CD4-positive, alpha-beta memory T cell (primary cell): ENCODE results near the gene C3. TPM values are rescaled to one million over a fixed set of nuclear protein-coding genes. Genes with fewer than 3 reads are reported as not detected.

Experiments used
- CTCF ChIA-PET: fragments of 350-600 bp; sonication (Branson Sonifier 250); formaldehyde crosslinking; loops from one replicate; lab custom pipeline; 2021; ENCODE audit warnings: inconsistent platforms; ENCODE audit not compliant: partially characterized antibody; lab: Charles Lee
- POLR2A ChIA-PET: fragments of 350-600 bp; sonication (Branson Sonifier 250); formaldehyde crosslinking; loops from one replicate; lab custom pipeline; 2021; ENCODE audit not compliant: partially characterized antibody; lab: Charles Lee
- DNase-seq, 5 donors: peaks; one replicate each; pipeline versions ENCODE4 v3.0.0 to v3.0.0-alpha.2; 2020 to 2022; ENCODE audit warnings: mixed read lengths in 1 of 5
- H3K27ac ChIP-seq: one replicate; pipeline ENCODE4 v1.7.0; 2013; ENCODE audit warnings: low read depth, low read length
- H3K27me3 ChIP-seq: 2 replicates; pipeline ENCODE4 v1.7.0; 2013; ENCODE audit warnings: mild to moderate bottlenecking, low read length, moderate library complexity; ENCODE audit not compliant: insufficient read depth
- H3K36me3 ChIP-seq: 2 replicates; pipeline ENCODE4 v1.7.0; 2013; ENCODE audit warnings: mild to moderate bottlenecking, low read length, moderate library complexity; ENCODE audit not compliant: insufficient read depth
- H3K4me1 ChIP-seq: 2 replicates; pipeline ENCODE4 v1.7.0; 2013; ENCODE audit warnings: mild to moderate bottlenecking, low read length, moderate library complexity; ENCODE audit not compliant: insufficient read depth
- H3K4me3 ChIP-seq, 2 donors: one replicate each; pipeline ENCODE4 v1.7.0; 2013; ENCODE audit warnings: low read length in 2 of 2, mild to moderate bottlenecking in 1 of 2
- H3K9me3 ChIP-seq, 2 donors: one replicate each; pipeline ENCODE4 v1.7.0; 2013; ENCODE audit warnings: low read length in 2 of 2, control low read depth in 1 of 2; ENCODE audit not compliant: control insufficient read depth in 1 of 2
- H3K27ac Mint-ChIP-seq, 7 donors: one replicate each; pipeline ENCODE4 v1.8.0; 2020 to 2021; ENCODE audit warnings: mixed read lengths in 7 of 7, mild to moderate bottlenecking in 6 of 7, inconsistent platforms in 3 of 7, moderate library complexity in 3 of 7
- H3K27me3 Mint-ChIP-seq, 2 donors: one replicate each; pipeline ENCODE4 v1.8.0; 2020 to 2021; ENCODE audit warnings: mixed read lengths in 2 of 2
- H3K36me3 Mint-ChIP-seq, 2 donors: one replicate each; pipeline ENCODE4 v1.8.0; 2020 to 2021; ENCODE audit warnings: mixed read lengths in 2 of 2, inconsistent platforms in 1 of 2, mild to moderate bottlenecking in 1 of 2
- H3K4me1 Mint-ChIP-seq, 4 donors: one replicate each; pipeline ENCODE4 v1.8.0; 2020 to 2021; ENCODE audit warnings: mixed read lengths in 4 of 4, mild to moderate bottlenecking in 1 of 4
- H3K4me3 Mint-ChIP-seq, 8 donors: one replicate each; pipeline ENCODE4 v1.8.0; 2020 to 2021; ENCODE audit warnings: mixed read lengths in 8 of 8, mild to moderate bottlenecking in 7 of 8, moderate library complexity in 6 of 8, inconsistent platforms in 3 of 8
- H3K9me3 Mint-ChIP-seq, 8 donors: one replicate each; pipeline ENCODE4 v1.8.0; 2020 to 2021; ENCODE audit warnings: mixed read lengths in 8 of 8, mild to moderate bottlenecking in 5 of 8, inconsistent platforms in 3 of 8, moderate library complexity in 1 of 8
- intact Hi-C: fragments of 100-400 bp; cut with micrococcal nuclease; formaldehyde crosslinking; loops from one replicate; pipeline ENCODE4 v1.15.1; 2023
- polyA plus RNA-seq, 2 donors: library from polyadenylated mRNA; unstranded; fragments of 300-500 nt; fragmentation: Illumina TruSeq; gene quantifications; one replicate each; pipeline ENCODE4 v1.2.3, GENCODE V29; 2021
- total RNA-seq, 2 experiments: library from RNA; stranded (reverse); gene quantifications; one replicate each; pipeline ENCODE4 v1.2.3, GENCODE V29; 2021

The C3 gene
- total and polyA plus RNA-seq, 4 experiments from 2014 or later: 1.5 to 2.2 TPM; not detected in 2

DNA sequence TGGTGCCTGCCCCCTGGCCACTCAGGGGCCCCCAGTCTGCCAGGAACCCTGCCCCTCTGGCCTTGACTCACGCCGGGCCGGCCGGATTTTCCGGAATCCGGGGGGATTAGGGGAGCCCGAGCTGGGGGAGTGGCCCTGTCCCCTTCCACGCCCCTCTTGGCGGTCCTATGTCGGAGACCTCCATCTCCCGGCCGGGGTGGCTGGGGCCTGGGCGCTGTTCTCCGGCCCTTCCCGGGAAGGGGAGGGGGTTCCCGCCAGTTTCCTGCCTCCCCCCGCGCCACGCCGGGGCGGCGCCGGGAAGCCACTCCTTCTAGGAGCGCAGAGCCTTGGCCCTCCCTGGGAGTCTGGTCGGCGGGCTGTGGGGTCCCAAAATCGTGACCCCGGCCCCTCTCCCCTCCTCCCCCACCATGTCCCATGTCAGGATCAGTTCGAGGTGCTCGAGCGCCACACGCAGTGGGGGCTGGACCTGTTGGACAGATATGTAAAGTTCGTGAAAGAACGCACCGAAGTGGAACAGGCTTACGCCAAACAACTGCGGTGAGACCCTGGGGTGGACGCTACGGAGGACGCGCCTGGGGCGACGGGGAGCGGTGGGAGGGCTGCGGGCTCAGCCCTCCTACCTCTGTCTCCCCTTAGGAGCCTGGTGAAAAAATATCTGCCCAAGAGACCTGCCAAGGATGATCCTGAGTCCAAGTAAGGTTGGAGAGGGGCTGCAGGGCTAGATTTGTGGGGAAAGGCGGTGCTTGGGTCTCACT, 20.3 kb upstream of the C3 start:
- CTCF ChIA-PET: interaction anchor here (1.1 kb wide), 1 partner anchor 122 kb away, joined by 3 read pairs; no protein-coding TSS in a partner anchor
- Histone ChIP-seq H3K9me3 (no peaks in the 10 kb centered on the region), H3K27ac (peak overlapping the region; percentile 40), H3K4me1 (peaks cover 47% of the 10 kb centered on the region), H3K27me3 (no peaks in the 10 kb centered on the region), H3K36me3 (no peaks in the 10 kb centered on the region), H3K4me3 (peak overlapping the region in 1 of 2 donors; percentile 56)
- H3K27ac Mint-ChIP-seq: peak overlapping the region in 5 of 7 donors; percentile 35 to 93 (median 59)
- H3K36me3 Mint-ChIP-seq: peaks cover 9 to 24% of the 10 kb centered on the region in 2 donors
- peak overlapping the region; percentile 48 to 78 (median 72) for H3K4me3 Mint-ChIP-seq
- intact Hi-C loops: no loop called here
- peaks cover 17 to 50% (median 35%) of the 10 kb centered on the region in 4 donors for H3K4me1 Mint-ChIP-seq
- H3K9me3 Mint-ChIP-seq: no peaks in the 10 kb centered on the region
- POLR2A ChIA-PET: interaction anchor here (1.1 to 6.4 kb wide), 5 partner anchors 26 to 122 kb away, joined by 4 to 130 read pairs (median 9); partner anchors contain the start of genes SH2D3A and VAV1
- DNase-seq: peak in 1 of 5 donors; percentile 47
- H3K27me3 Mint-ChIP-seq: no peaks in the 10 kb centered on the region

DNA sequence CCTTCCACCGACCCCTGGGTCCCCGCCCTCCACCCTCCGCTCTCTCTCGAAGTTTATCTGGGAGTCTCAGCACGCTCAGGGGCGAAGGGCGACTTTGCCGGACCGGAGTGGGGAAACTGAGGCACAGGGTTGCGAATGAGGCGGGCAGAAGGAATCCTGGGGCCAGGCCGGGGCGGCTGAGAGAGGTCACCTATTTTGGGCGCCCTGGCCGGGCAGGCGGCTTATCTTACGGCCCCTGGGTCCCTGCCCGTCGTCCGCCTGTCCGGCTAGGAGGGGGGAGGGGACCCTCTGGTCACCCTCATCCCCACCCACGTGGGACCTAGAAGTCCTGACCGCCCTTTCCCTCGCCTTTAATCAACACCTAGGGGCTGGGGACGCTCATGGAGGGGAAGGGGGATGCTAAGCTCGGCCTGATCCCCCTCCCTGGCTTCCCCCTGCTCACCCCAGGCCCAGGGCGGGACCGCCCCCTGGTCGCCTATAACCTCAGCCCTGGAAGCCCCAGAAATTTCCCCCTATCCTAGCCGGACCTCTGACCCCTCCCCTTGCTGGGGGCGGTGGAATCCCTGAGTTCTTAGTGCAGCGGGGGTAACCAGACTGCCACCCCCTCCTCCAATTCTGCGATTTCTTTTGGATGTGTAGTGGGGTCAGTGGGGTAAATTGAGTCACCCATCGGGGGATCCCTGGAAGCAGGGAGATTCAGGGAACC, 19.6 kb upstream of the C3 start:
- Mint-ChIP-seq H3K9me3 (no peaks in the 10 kb centered on the region), H3K4me1 (peaks cover 17 to 52% (median 35%) of the 10 kb centered on the region in 4 donors), H3K27ac (peak overlapping the region in 5 of 7 donors; percentile 43 to 93 (median 65)), H3K36me3 (peaks cover 9 to 20% of the 10 kb centered on the region in 2 donors), H3K4me3 (peak overlapping the region; percentile 21 to 78 (median 70)), H3K27me3 (no peaks in the 10 kb centered on the region)
- H3K36me3 ChIP-seq: no peaks in the 10 kb centered on the region
- ChIA-PET POLR2A (interaction anchor here (0.6 to 6.4 kb wide), 8 partner anchors 25 to 122 kb away, joined by 3 to 130 read pairs (median 8); partner anchors contain the start of genes SH2D3A and VAV1), CTCF (interaction anchor here (0.6 kb wide), 1 partner anchor 123 kb away, joined by 3 read pairs; no protein-coding TSS in a partner anchor)
- H3K27ac ChIP-seq: peak overlapping the region; percentile 40
- intact Hi-C loops: loop anchor here (1.0 to 5.0 kb wide), 4 partner anchors 27 to 367 kb away; partner anchors contain the start of genes ALKBH7, SH2D3A and TNFSF9
- peak overlapping the region; percentile 56 to 57 for H3K4me3 ChIP-seq
- peak in 2 of 5 donors; percentile 12 to 48 for DNase-seq
- no peaks in the 10 kb centered on the region for H3K9me3 ChIP-seq
- peaks cover 50% of the 10 kb centered on the region for H3K4me1 ChIP-seq
- H3K27me3 ChIP-seq: no peaks in the 10 kb centered on the region

DNA sequence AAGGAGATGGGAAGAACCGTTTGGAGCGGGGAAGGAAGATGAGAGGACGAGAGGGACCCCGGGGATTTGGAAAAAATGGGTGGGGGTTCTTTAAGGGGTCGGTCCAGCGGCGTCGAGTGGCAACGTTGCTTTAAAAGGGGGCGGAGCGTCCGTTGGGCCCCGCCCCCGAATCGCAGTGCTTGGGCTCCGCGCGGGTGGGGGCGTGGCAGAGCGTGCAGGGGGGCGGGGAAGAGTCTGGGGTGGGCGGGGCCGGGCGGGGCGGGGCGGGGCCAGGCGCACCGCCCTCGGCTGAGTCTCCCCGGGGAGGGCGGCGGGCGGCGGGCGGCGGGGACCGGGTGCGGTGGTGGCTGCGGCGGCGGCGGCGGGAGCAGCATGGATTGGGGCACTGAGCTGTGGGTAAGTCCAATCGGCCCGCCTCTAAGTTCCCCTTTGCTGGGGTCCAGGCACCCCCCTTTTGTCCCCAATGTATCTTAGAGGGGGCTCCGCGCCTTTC, 19.0 kb upstream of the C3 start, which contains the start of gene TRIP10:
TSS of gene TRIP10 (plus strand) at position 291 of the 493 bp plus-strand sequence. CDS start at position 373, 82 bp downstream.
- H3K4me3 ChIP-seq: peak within 1 kb of the TSS; percentile 56 to 69
- no peaks in the 10 kb centered on the region for H3K27me3 Mint-ChIP-seq
- CTCF ChIA-PET: interaction anchor here (0.6 to 6.8 kb wide), 8 partner anchors 31 to 125 kb away, joined by 3 to 184 read pairs (median 7); partner anchors contain the start of gene VAV1
- H3K36me3 ChIP-seq: no peaks in the 10 kb centered on the region
- DNase-seq: peak; percentile 73 to 86 (median 79)
- peak within 1 kb of the TSS; percentile 93 to 99 (median 98) for H3K27ac Mint-ChIP-seq
- intact Hi-C loops: loop anchor here (1.0 to 5.0 kb wide), 4 partner anchors 28 to 367 kb away; partner anchors contain the start of genes ALKBH7, SH2D3A and TNFSF9
- POLR2A ChIA-PET: interaction anchor here (0.6 to 6.4 kb wide), 14 partner anchors 11 to 151 kb away, joined by 3 to 130 read pairs (median 8); partner anchors contain the start of genes SH2D3A, TNFSF14 and VAV1
- H3K27me3 ChIP-seq: no peaks in the 10 kb centered on the region
- H3K4me1 Mint-ChIP-seq: peaks cover 17 to 52% (median 35%) of the 10 kb centered on the region in 4 donors
- H3K36me3 Mint-ChIP-seq: peaks cover 11 to 21% of the 10 kb centered on the region in 2 donors
- peak within 1 kb of the TSS; percentile 71 to 98 (median 95) for H3K4me3 Mint-ChIP-seq
- peaks cover 50% of the 10 kb centered on the region for H3K4me1 ChIP-seq
- no peaks in the 10 kb centered on the region for H3K9me3 ChIP-seq
- peak within 1 kb of the TSS; percentile 94 for H3K27ac ChIP-seq
- H3K9me3 Mint-ChIP-seq: no peaks in the 10 kb centered on the region

DNA sequence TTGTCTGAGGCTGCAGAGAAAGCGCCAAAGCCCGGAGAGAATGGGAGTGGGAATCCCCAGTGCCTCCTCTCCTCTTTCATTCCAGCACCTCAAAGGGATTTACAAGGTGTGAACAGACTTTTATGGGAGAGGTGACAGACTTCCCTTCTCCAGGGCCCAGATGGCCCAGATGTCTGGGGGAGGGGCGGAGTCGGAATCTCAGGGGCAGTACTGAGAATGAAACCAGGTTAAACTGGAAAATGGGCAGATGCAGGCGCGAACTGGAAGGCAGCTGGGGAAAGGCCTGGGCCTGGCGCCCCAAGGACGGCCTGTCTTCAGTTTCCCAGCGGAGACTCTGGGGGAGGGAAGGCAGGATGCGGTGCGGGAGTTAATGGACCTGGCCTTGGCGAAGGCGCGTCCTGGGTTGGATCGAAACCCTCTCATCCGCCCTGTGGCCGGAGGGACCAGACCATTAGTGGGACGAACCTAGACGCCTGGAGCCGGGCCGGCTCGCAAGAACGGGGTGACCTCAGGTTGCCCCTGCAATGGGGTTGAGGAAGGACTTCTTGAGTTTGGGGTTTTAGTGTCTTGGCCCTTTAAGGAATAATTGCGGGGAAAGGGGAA, 18.4 kb upstream of the C3 start:
- no peaks in the 10 kb centered on the region for H3K27me3 ChIP-seq
- H3K9me3 ChIP-seq: no peaks in the 10 kb centered on the region
- H3K27me3 Mint-ChIP-seq: no peaks in the 10 kb centered on the region
- H3K27ac Mint-ChIP-seq: peak overlapping the region; percentile 93 to 99 (median 98)
- DNase-seq: peak in 2 of 5 donors; percentile 26 to 61
- H3K36me3 Mint-ChIP-seq: peaks cover 10 to 20% of the 10 kb centered on the region in 2 donors
- intact Hi-C loops: loop anchor here (1.0 to 5.0 kb wide), 5 partner anchors 28 to 366 kb away; partner anchors contain the start of genes ALKBH7, SH2D3A and TNFSF9
- POLR2A ChIA-PET: interaction anchor here (1.1 to 6.4 kb wide), 20 partner anchors 10 to 366 kb away, joined by 3 to 130 read pairs (median 7); partner anchors contain the start of genes ALKBH7, SH2D3A, TNFSF14 and VAV1
- peak overlapping the region; percentile 52 to 98 (median 95) for H3K4me3 Mint-ChIP-seq
- H3K36me3 ChIP-seq: peaks cover under 1% of the 10 kb centered on the region
- peak overlapping the region; percentile 94 for H3K27ac ChIP-seq
- H3K4me1 Mint-ChIP-seq: peaks cover 17 to 52% (median 35%) of the 10 kb centered on the region in 4 donors
- no peaks in the 10 kb centered on the region for H3K9me3 Mint-ChIP-seq
- CTCF ChIA-PET: interaction anchor here (0.7 to 6.8 kb wide), 16 partner anchors 22 to 222 kb away, joined by 3 to 184 read pairs (median 6); partner anchors contain the start of genes SH2D3A and VAV1
- peaks cover 50% of the 10 kb centered on the region for H3K4me1 ChIP-seq
- H3K4me3 ChIP-seq: peak overlapping the region; percentile 33 to 69

DNA sequence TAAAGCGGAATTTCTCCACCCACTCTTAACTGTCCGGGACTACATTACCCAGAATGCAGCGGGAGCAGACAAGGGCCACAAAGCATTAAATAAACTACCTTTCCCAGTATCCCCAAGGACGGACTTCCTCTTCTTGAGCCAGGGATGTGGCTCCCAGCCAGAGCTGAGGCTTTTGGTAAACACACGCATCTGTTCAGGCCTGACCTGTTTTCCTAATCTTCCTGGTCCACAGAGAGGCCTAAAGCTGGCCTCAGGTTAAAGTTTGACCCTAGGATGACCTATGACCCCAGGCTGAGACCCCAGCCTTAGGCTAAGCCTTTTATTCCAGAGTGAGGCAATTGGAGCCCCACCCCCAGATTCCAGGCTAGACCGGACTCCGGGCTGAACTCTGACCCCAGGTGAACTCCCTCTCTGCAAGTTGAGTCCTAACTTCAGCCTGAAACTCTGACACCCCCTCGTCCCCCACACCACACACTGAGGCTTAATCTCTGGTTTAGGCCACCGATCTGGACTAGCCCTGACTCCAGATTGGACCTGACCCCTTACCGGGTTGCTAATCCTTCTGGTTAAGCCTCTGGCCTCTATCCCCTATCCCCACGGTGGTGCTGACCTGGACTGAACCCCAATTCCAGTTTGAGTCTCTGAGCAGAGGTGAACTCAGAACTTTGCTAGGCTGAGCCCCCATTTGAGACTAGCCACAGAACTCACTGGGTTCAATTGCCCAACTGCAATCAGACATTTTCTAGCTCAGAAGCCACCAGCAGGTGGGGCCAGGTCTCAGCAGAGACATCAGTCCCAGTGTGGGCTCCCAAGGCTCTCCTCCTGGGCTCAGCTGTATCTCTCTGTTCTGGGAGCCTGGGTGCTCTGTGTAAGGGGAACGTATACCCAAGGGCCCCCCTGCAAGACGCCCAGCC, 17.7 kb upstream of the C3 start:
- H3K27me3 Mint-ChIP-seq: no peaks in the 10 kb centered on the region
- no peaks in the 10 kb centered on the region for H3K27me3 ChIP-seq
- H3K27ac ChIP-seq: peak overlapping the region; percentile 94
- peak overlapping the region in 1 of 2 donors; percentile 33 for H3K4me3 ChIP-seq
- peak overlapping the region; percentile 92 to 98 (median 96) for H3K4me3 Mint-ChIP-seq
- H3K36me3 Mint-ChIP-seq: peaks cover 9 to 22% of the 10 kb centered on the region in 2 donors
- peak; percentile 68 to 84 (median 70) for DNase-seq
- H3K4me1 ChIP-seq: peaks cover 50% of the 10 kb centered on the region
- no peaks in the 10 kb centered on the region for H3K9me3 ChIP-seq
- ChIA-PET POLR2A (interaction anchor here (0.7 to 6.4 kb wide), 24 partner anchors 9 to 366 kb away, joined by 3 to 130 read pairs (median 6); partner anchors contain the start of genes ALKBH7, DENND1C, KHSRP and SH2D3A), CTCF (interaction anchor here (0.6 to 6.8 kb wide), 25 partner anchors 23 to 520 kb away, joined by 3 to 184 read pairs (median 4); partner anchors contain the start of genes SH2D3A and VAV1)
- peaks cover 17 to 52% (median 35%) of the 10 kb centered on the region in 4 donors for H3K4me1 Mint-ChIP-seq
- intact Hi-C loops: loop anchor here (1.0 to 5.0 kb wide), 7 partner anchors 15 to 365 kb away; partner anchors contain the start of genes ALKBH7, TNFSF9 and VAV1
- peak overlapping the region; percentile 93 to 99 (median 98) for H3K27ac Mint-ChIP-seq
- H3K36me3 ChIP-seq: peaks cover 4% of the 10 kb centered on the region
- H3K9me3 Mint-ChIP-seq: no peaks in the 10 kb centered on the region
